Activated CD8-positive, alpha-beta memory T cell treated with anti-CD3 and anti-CD28 coated beads, Interleukin-2, amount 50 U/mL, for 1 hour (primary cell): Measurements from ENCODE around the gene DUSP6.

ENCODE experiments used
- DNase-seq: peaks from one replicate; pipeline ENCODE4 v3.0.0-alpha.2; 2020; ENCODE audit errors: extremely low read depth

The DUSP6 gene

DNA sequence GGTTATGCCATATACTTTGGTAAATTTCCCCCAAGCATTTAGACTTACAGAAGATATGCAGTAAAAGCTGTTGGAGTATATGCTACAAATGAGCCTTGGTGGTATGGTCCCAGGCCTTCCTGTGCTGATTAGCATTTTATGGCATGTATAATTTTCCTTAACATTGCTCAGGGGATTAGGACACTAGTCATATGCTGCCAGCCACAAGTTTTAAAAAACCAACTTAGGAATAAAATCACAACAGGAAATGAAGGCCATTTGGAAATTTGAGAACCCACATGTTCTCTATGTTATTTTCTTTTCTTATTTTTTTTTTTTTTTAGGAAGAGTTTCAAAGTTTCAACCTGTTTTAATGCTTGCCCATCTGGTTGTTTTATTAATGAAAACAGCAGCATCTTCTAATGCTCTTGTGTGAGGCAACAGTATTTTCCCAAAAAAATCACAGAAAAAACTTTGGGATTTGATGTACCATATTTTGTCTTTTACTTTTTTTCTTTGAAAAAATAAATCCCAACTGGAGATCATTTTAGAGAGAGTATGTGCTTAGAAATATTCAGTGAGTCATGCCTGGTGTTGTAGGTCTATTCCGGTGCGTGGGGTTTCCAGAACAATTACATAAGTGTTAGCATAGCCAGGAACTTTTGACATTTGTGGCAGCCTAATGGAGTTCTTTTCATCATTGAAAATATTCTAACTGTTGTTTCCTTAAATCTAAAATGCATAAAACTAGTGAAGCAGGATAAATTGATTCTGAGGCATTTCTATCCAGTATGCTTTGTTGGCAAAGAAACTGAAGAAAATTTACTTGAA, 21.7 kb upstream of the DUSP6 start:
- DNase-seq: no peak

- DNase-seq: no peak
Observed at GRCh38 chr12:89372584-89373370, 20.5 kb upstream of the DUSP6 start.

DNA sequence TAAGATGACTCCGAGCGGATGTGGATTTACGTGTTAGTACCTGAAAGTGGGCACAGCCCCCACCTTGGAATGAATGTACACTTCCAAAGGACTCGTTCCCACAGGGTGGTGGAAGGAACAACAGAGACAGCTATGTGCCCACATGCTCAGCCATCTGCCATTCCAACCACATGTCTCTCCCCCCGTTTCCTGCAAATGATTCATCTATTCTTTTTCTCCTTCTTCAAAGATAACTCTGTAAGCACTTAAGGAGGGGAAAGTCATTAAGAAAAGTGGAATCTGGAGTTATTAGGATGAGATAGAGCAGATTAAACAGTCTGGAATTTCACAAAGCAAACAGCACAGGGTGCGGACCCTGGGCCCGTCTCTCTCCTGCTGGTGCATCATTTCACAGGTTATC, 18.5 kb upstream of the DUSP6 start:
- no peak for DNase-seq

DNA sequence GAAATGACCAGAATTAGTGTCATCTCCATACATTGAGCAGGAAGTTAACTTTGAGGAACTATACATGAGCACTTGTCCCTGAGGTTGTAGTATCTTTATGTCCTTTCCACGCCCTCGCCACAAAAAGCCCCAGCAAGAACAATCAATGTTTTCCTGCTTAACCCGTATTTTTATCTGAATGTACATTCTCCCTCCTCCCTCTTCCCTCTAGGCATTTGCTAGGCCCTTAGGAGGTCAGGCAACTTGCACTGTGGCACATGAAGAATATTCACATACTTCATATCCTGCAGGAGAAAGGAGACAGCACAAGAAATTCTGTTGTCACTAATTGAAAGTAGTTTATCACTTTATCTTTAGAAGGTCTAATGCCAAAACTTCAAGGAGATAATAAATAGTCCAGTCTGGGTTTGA, 18.1 kb upstream of the DUSP6 start:
- DNase-seq: no peak

- no peak for DNase-seq
Observed at GRCh38 chr12:89369166-89369565, 16.9 kb upstream of the DUSP6 start.

DNA sequence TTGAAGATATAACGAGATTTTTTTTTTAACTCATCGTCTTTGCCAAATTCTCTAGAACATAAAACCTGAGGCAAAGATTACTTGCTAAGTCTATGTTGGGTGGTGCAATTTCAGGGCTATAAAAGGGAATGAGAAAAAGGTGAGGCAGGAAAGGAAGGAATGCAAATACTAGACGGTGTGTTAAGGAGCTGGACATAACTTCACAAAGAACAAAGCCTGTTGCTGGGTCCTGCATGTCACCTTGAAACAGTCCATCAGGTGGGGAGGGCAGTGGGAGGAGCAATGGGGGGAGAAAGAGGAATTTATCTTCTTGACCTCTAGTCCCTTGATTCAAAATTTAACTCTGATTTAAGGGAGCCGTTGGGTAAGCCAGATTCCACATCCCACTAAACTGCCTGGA, 16.1 kb upstream of the DUSP6 start:
- no peak for DNase-seq

DNA sequence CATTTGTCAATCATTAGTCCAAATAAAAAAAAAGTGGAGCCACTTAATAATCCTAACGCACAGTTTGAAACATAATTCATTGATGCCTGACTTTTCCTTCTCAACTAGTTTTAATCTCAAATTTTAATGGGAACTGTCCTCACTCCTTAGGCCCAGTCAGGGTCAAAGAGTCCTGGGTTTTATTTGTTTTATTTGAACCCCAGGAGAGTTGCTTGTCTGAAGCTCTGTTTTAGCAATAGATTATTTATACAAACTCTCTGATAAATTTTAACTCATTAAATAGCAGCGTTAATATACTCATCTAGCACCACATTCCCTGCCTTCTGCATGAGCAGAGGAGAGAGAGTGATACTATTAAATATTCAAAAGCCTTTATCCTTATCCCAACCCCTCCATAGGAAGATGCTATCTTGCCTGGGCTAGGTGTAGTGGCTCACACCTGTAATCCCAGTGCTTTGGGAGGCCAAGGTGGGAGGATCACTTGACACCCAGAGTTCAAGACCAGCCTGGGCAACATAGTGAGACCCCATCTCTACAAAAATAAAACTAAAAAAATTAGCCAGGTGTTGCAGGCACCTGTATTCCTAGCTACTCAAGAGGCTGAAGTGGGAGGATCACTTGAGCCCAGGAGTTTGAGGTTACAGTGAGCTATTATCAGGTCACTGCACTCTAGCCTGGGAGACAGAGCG, 14.5 kb upstream of the DUSP6 start:
- DNase-seq: no peak

GRCh38 chr12:89364631-89365030, 12.3 kb upstream of the DUSP6 start:
- DNase-seq: no peak

DNA sequence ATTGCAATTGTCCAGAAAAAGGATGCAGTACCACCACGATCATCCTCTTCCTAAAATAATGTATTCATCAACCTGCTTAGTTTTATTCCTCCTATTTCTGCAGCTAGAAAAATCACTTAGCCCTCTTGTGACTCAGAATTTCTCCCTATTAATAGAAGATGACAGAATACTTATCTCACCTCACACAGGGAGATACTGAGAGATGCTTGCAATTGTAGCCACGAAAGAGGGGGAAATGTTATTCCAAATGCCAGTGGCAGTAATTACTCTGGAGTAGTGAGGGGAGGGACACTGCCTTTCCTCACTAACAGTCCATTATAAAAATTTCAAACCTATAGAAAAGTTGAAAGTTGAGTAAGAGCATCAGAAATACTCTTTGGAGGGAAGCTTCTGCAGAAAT, 11.8 kb upstream of the DUSP6 start:
- no peak for DNase-seq

DNA sequence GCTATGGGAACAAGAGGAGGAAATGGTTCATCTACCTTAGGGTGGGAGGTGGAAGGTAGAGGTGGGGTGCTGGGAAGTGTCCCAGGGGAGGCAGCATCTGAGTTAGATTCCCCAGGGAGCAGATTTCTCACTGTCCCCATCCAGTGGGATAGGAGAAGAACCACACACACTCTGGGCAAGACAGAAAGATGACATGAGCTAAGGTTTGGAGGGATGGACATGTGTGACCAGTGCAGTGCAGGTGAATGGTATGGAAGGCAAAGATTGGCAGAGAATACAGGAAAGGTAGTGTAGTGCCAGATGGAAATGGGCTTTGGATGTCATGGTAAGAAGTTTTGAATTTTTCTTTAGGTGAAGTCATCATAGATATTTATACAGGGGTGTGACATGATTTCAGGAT, 11.3 kb upstream of the DUSP6 start:
- no peak for DNase-seq

DNA sequence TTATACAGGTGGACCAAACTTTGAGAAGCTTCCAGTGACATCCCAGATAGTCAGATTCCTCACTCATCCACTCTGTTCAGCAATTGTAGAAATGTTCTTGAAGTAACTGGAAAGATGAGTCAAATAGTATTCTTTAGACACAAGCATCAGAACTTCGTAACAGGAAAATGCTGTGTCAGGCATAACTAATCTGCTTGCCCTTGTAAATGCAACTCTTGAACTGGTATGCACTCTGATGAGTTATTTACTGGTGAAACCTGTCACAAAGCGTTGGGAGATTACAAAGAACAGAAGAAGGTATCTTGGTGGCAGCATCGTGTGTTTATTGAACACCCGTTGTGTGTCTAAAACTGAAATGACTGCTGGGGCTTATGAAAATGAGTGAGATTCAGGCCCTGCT, 10.8 kb upstream of the DUSP6 start:
- no peak for DNase-seq

- DNase-seq: no peak
Observed at GRCh38 chr12:89359615-89360014, 7.3 kb upstream of the DUSP6 start.

DNA sequence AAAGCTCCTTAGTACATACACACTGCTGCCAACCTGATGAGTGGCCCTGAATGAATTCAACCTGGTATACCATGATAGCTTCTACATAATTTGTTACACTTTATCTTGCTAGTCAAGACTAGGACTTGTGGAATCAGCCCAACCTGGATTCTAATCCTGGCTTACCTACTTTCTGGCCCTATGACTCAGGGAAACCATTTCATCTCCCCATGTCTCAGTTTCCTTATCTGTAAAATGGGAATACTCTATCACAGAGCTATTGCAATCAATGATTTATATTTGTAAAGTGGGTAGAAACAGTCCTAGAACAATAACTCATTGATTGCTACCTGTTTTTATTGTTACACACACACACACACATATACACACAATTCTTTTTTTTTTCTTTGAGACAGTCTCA, 6.5 kb upstream of the DUSP6 start:
- DNase-seq: no peak

- no peak for DNase-seq
Observed at GRCh38 chr12:89357297-89357730, 5.0 kb upstream of the DUSP6 start.

- DNase-seq: no peak
Observed at GRCh38 chr12:89356069-89356665, 3.9 kb upstream of the DUSP6 start.

GRCh38 chr12:89355243-89356068, 3.2 kb upstream of the DUSP6 start:
- DNase-seq: no peak

DNA sequence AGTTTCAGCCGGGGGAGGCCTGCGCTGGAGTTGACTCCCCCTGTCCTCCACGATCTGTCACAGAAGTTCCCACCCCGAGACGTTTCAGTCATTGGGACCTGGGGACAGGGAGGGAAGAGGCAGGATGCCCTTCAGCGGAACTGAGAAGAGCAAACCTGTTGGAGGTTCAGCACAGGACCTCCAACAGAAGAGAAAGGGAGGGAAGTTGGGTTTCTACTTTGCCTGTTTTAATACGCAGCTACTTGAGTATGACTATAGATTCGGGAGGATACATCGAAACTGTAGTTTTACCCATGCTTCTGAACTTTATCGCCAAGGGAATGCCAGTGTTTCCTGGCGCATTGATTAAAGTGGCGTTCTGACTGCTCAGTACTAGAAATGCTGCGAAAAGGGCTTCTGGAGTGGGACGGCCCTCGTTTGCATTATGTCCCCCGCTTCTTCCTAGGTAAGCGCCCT, 2.3 kb upstream of the DUSP6 start:
- DNase-seq: no peak

GRCh38 chr12:89353823-89354611, 1.7 kb upstream of the DUSP6 start:
- DNase-seq: no peak

GRCh38 chr12:89353188-89353822, 1.0 kb upstream of the DUSP6 start:
- DNase-seq: no peak

- DNase-seq: no peak
Observed at GRCh38 chr12:89352242-89352491, 134 bp downstream of the DUSP6 start.
